Measurements from ENCODE around the gene TRPV4. TPM values are rescaled to one million over a fixed set of nuclear protein-coding genes. Genes with fewer than 3 reads are reported as not detected.

The TRPV4 gene
- total and polyA plus RNA-seq, 4 donors, result 1.9 to 6.5 (median 2.2) TPM

GRCh38 chr12:109767456-109767855, 65.7 kb downstream of the TRPV4 start:
- Histone ChIP-seq H3K4me1 (ENCODE audit: control insufficient read depth in 5 of 5, insufficient read depth in 5 of 5, low read length in 5 of 5) (peaks cover 0 to 13% (median 3%) of the 10 kb centered on the region in 5 donors), H3K27ac (ENCODE audit: low read depth in 1 of 2, low read length in 1 of 2) (no peak overlapping the region), H3K9me3 (ENCODE audit: control insufficient read depth in 4 of 4, insufficient read depth in 3 of 4, low read length in 3 of 4) (peaks cover 0 to 9% (median 2%) of the 10 kb centered on the region in 4 donors), H3K27me3 (ENCODE audit: control insufficient read depth in 3 of 3, insufficient read depth in 3 of 3, low read length in 2 of 3) (no peaks in the 10 kb centered on the region), H3K4me3 (no peak overlapping the region), H3K9ac (ENCODE audit: insufficient read depth in 1 of 2, low read length in 2 of 2) (no peak overlapping the region), H3K36me3 (ENCODE audit: control insufficient read depth in 4 of 4, insufficient read depth in 4 of 4, low read length in 4 of 4) (peaks cover 0 to 6% (median 2%) of the 10 kb centered on the region in 4 donors)
- no peak for TF ChIP-seq CTCF (IDR thresholded peaks at IDR 0.05; ENCODE audit: control extremely low read depth, extremely low read depth)
- ATAC-seq (ENCODE audit: insufficient read depth, low FRiP score), result no peak
- DNase-seq, result no peak
- WGBS, 2 donors, result 96 to 97% methylated on average over 4 of the region's 4 CpGs

- H3K4me3 ChIP-seq, result no peak overlapping the region
- peaks cover 0 to 6% (median 2%) of the 10 kb centered on the region in 4 donors for H3K36me3 ChIP-seq (ENCODE audit: control insufficient read depth in 4 of 4, insufficient read depth in 4 of 4, low read length in 4 of 4)
- no peak for TF ChIP-seq CTCF (IDR thresholded peaks at IDR 0.05; ENCODE audit: control extremely low read depth, extremely low read depth)
- 89% methylated on average over 12 of the region's 12 CpGs for WGBS, 2 donors
- DNase-seq, result no peak
- H3K27ac ChIP-seq (ENCODE audit: low read depth in 1 of 2, low read length in 1 of 2), result no peak overlapping the region
- peaks cover 0 to 19% (median 4%) of the 10 kb centered on the region in 5 donors for H3K4me1 ChIP-seq (ENCODE audit: control insufficient read depth in 5 of 5, insufficient read depth in 5 of 5, low read length in 5 of 5)
- H3K9ac ChIP-seq (ENCODE audit: insufficient read depth in 1 of 2, low read length in 2 of 2), result no peak overlapping the region
- ATAC-seq (ENCODE audit: insufficient read depth, low FRiP score), result no peak
- no peaks in the 10 kb centered on the region for H3K27me3 ChIP-seq (ENCODE audit: control insufficient read depth in 3 of 3, insufficient read depth in 3 of 3, low read length in 2 of 3)
- H3K9me3 ChIP-seq (ENCODE audit: control insufficient read depth in 4 of 4, insufficient read depth in 3 of 4, low read length in 3 of 4), result peaks cover 0 to 9% (median 2%) of the 10 kb centered on the region in 4 donors
Measured at GRCh38 chr12:109766251-109766778, 66.9 kb downstream of the TRPV4 start.

DNA sequence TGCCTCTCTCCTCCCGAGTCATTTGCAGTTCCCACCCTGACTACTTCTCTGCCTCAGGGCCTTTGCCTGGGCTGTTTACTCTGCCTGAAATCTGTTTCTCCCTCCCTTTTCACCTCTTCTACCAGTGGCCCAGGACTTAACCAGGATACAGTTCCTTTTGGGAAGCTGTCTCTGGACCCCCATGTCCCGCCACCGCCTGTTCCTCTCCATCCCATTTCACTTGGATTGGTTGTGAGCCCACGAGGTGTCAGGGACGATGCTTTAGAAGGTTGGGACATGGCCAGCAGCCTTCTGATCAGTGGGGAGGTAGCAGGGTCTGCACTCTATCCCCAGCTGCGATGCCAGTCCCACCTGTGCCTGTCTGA, 67.8 kb downstream of the TRPV4 start:
- H3K9ac ChIP-seq (ENCODE audit: insufficient read depth in 1 of 2, low read length in 2 of 2), result no peak overlapping the region
- no peaks in the 10 kb centered on the region for H3K27me3 ChIP-seq (ENCODE audit: control insufficient read depth in 3 of 3, insufficient read depth in 3 of 3, low read length in 2 of 3)
- H3K27ac ChIP-seq (ENCODE audit: low read depth in 1 of 2, low read length in 1 of 2), result no peak overlapping the region
- peaks cover 0 to 9% (median 2%) of the 10 kb centered on the region in 4 donors for H3K9me3 ChIP-seq (ENCODE audit: control insufficient read depth in 4 of 4, insufficient read depth in 3 of 4, low read length in 3 of 4)
- TF ChIP-seq CTCF (IDR thresholded peaks at IDR 0.05; ENCODE audit: control extremely low read depth, extremely low read depth), result no peak
- ATAC-seq (ENCODE audit: insufficient read depth, low FRiP score), result no peak
- 91 to 94% methylated on average over 6 of the region's 6 CpGs for WGBS, 2 donors
- no peak for DNase-seq
- H3K4me1 ChIP-seq (ENCODE audit: control insufficient read depth in 5 of 5, insufficient read depth in 5 of 5, low read length in 5 of 5), result peaks cover 0 to 19% (median 7%) of the 10 kb centered on the region in 5 donors
- H3K36me3 ChIP-seq (ENCODE audit: control insufficient read depth in 4 of 4, insufficient read depth in 4 of 4, low read length in 4 of 4), result peaks cover 0 to 6% (median 2%) of the 10 kb centered on the region in 4 donors
- no peak overlapping the region for H3K4me3 ChIP-seq

Data from lung (tissue), 12 donors.